Astrocyte of the cerebellum (primary cell): ENCODE measurements around the gene CLDN7.

Experiments used
- DNase-seq: peaks from one replicate; pipeline ENCODE4 v3.0.0-alpha.2; 2011; ENCODE audit warnings: low read depth
- H3K4me3 ChIP-seq: 2 replicates; pipeline ENCODE4 v1.5.1; 2011; ENCODE audit warnings: mild to moderate bottlenecking, low read depth, low read length, moderate library complexity
- in situ Hi-C: cut with HindIII; loops from 2 replicates; pipeline ENCODE4 v1.10.0; 2017; ENCODE audit warnings: low sequenced_read_pairs
- TF ChIP-seq, protein P1 (sequence below): IDR thresholded peaks from 2 replicates; pipeline ENCODE4 v1.5.1; 2012; ENCODE audit warnings: low read length, low read depth, moderate library complexity, mild to moderate bottlenecking; ENCODE audit errors: missing control alignments

Gene CLDN7

DNA sequence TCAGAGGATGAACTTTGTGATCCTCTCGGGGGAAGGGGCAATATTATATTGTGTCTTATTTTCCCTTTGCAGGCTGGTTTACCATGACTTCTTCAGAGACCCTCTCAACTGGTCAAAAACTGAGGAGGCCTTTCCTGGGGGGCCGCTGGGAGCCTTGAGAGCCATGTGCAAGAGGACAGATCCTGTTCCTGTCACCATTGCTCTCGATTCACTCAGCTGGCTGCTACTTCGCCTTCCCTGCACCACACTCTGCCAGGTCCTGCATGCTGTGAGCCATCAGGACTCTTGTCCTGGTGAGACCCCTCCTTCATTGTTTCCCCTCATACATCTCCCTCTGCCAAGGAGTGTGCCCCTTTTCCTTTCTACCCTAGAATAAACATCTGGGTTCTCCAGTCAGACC, 7.8 kb downstream of the CLDN7 start:
- in situ Hi-C loops: no loop called here
- TF ChIP-seq, protein P1, sequence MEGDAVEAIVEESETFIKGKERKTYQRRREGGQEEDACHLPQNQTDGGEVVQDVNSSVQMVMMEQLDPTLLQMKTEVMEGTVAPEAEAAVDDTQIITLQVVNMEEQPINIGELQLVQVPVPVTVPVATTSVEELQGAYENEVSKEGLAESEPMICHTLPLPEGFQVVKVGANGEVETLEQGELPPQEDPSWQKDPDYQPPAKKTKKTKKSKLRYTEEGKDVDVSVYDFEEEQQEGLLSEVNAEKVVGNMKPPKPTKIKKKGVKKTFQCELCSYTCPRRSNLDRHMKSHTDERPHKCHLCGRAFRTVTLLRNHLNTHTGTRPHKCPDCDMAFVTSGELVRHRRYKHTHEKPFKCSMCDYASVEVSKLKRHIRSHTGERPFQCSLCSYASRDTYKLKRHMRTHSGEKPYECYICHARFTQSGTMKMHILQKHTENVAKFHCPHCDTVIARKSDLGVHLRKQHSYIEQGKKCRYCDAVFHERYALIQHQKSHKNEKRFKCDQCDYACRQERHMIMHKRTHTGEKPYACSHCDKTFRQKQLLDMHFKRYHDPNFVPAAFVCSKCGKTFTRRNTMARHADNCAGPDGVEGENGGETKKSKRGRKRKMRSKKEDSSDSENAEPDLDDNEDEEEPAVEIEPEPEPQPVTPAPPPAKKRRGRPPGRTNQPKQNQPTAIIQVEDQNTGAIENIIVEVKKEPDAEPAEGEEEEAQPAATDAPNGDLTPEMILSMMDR: no peak
- no peak for DNase-seq

DNA sequence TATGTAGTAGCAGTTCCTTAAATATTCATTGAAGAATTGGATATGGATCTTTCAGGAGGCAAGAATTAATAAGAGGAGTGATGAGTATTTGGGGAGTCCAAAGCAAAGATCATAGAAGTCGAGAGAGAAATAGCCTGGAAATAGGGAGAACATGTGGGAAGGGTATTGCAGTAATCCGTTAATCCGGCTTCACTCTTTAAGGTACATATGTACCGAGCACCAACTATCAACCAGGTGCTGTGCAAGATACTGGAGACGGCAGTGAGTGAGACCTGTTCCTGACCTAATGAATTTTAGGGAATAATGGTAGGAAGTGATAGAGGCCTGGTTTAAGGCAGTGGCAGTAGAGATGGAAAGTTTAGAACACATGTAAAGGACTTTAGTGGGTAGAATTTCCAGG, 9.2 kb downstream of the CLDN7 start:
- TF ChIP-seq, protein P1: no peak
- H3K4me3 ChIP-seq: peak overlapping the region; percentile 84
- no peak for DNase-seq
- in situ Hi-C loops: no loop called here

More for the DNA sequence above, 7.8 kb downstream of the CLDN7 start:
- no peak overlapping the region for H3K4me3 ChIP-seq

DNA sequence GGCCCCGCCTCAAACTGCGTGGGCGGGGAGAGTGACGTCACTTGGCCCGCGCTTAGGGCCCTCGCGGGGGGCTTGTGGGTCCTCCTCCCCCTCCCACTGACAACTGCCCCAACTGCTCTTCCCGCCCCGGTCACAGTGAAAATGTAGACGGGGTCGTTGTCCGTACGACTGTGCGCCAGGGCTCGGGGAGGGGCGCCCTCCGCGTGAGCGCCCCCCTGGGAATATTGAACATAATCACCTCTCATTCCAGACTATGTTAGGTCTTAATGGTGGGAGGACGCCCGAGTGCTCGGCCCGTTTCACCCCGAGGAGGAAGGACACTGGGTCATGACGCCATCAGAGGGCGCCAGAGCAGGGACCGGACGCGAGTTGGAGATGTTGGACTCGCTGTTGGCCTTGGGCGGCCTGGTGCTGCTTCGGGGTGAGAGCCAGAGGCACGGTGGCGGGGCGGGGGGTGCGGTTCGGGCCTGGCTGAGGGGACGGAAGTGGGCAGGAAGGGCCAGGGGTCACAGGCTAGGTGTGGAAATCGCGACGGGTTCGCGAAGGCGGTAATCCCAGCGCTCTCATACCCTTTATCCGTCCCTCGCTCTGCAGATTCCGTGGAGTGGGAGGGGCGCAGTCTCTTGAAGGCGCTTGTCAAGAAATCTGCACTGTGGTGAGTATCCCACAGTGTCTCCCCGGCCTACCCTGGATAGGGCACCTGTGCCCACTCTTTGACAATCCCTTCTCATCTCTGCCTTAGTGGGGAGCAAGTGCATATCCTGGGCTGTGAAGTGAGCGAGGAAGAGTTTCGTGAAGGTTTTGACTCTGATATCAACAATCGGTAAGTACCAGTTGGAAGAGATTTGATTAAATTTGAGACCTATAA, 9.9 kb downstream of the CLDN7 start, which contains the start of gene ELP5:
ELP5 (plus strand) TSS at position 40 of the 868 bp plus-strand sequence; CDS start at position 376, 336 bp downstream.
- TF ChIP-seq, protein P1: no peak
- DNase-seq: peak; percentile 86
- in situ Hi-C loops: no loop called here
- peak within 1 kb of the TSS; percentile 84 for H3K4me3 ChIP-seq

DNA sequence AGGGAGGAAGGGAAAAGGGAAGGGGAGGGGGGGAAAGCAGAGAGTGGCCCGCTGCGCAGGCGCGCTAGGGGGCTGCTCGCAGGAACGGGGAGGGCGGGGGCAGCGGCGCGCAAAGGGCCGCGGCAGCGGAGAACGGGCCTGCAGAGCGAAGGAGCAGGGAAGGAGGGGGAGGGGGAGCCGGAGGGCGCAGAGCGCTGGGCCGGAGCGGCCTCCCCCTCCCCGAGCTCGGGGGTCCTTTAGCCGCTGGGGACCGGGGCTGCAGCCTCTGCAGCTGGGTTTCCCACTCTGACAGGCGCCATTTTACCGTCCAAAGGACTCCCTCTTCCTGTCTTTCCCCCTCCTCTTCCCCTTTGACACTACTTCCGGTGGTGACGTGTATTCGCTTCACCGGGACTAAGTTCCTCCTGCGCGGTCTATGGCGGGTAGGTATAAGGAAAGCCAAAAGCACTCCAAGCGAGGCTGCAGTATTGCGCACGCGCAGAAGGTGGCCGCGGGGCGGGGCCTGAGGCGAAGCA, 10.6 kb downstream of the CLDN7 start, which contains the start of gene CTDNEP1:
CTDNEP1 (minus strand) TSS at position 74 of the 515 bp plus-strand sequence. CDS start 438 bp downstream, outside the sequence.
- TF ChIP-seq, protein P1: no peak
- H3K4me3 ChIP-seq: peak within 1 kb of the TSS; percentile 84
- in situ Hi-C loops: no loop called here
- DNase-seq: peak; percentile 99

DNA sequence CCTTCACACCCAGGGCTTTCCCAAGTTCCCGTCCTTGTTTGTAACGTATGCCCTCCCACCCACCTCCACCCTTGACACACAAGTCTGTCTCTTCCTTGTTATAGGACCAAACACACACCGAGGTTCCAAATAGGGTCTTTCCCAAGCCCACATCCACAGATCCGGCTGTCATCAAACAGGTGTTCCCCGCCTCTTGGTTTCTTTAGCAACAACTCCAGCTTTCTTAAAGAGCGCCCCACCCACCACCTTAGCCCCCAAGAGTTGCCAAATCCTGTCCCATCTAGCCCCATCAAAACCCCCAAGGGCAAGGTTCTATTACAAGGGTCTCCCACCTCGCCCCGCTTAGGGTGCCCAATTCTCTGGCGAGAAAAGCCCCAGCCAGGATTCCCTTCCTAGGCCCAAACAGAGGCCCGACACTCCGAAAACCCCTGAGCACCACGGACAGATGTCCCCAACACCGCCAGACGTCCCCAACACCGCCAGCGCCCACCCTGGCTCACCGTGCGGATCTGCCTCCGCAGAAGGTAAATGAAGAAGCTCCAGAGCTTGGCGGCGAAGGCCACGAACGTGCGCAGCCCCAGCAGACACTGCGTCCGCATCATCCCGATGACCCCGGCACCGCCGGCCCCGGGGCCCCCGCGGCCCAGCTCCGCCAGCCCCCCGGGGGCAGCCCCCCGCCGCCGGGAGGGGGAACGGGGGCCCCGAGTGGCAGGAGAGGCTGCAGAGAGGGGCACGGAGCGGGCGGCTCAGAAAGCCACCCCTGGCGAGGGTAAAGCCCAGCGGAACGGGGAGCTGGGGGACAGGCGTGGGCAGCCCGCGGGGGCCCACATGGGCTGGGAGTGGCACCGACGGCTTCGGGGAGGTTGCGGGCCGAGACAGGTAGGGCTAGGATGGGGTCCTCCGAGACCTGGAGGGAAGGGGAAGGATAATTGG, 11.3 kb downstream of the CLDN7 start:
- TF ChIP-seq, protein P1: no peak
- DNase-seq: no peak
- in situ Hi-C loops: no loop called here
- H3K4me3 ChIP-seq: peak overlapping the region; percentile 84

DNA sequence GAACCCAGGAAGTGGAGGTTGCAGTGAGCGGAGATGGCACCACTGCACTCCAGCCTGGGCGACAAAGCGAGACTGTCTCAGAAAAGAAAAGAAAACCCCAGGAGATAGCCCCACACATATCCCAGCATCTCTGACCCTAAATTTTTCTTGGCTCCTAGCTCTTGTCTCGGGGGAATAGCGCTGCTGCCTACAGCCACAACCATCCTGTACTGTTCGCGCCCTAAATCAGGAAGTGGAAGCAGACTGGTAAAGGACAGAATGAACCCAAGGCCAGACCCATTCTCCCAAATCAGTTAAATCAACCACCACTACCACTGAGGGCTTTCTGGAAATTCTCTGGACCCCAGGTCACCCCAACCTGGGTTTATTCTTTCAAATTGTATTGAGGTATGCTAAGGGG, 12.4 kb downstream of the CLDN7 start:
- in situ Hi-C loops: no loop called here
- no peak for DNase-seq
- TF ChIP-seq, protein P1: no peak
- H3K4me3 ChIP-seq: peak overlapping the region; percentile 84
